ENCODE results near the gene ADGRF3.
A peak's percentile ranks its signal among the peaks of the same experiment; 100 is the strongest.

DNA sequence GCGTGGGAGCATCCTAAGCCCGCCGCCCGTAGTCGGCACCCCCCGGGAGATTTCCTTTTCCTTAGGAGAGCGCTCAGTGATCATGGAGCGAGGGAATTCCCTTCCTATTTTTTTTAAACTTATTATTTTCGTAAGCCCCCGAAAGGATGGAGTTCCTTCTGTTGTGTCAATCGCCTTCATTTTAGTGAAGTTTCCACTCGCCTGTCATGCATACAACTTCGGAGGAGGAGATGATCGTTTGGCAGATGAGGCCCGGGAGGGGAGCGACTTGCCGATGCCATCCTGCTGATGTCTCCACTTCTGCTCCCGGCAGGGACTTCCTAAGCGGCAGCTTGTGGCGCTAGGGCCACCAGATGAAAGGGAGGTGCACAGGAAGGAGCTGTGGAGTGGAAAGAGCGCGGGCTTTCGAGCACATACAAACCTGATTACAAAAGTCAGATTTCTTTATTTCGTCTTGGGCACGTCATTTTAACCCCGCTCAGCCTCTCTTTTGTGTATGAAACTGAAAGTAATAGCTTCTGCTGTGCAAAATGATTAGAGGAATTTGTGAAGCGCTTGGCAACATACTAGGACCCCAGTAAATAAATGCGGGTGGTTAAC lies at the start of gene ADGRF3:
- TF ChIP-seq CTCF (IDR thresholded peaks at IDR 0.05 in 2 of 3, conservative IDR thresholded peaks at IDR 0.05 in 1 of 3; ENCODE audit: control insufficient read depth in 2 of 3, extremely low read depth in 1 of 3, insufficient read depth in 1 of 3, low read depth in 3 of 3, low read length in 3 of 3): no peak
- TF ChIP-seq POU2F2 (IDR thresholded peaks at IDR 0.05; ENCODE audit: borderline replicate concordance, low read depth, low read length): no peak
- no peak for TF ChIP-seq DPF2 (IDR thresholded peaks at IDR 0.05)
- peak; percentile 10; the same call in 1 of the 2 replicates for TF ChIP-seq MXI1 (IDR thresholded peaks at IDR 0.05; ENCODE audit: low read depth, low read length)
- no peak for TF ChIP-seq ZBTB33 (IDR thresholded peaks at IDR 0.05)
- TF ChIP-seq, protein P1, sequence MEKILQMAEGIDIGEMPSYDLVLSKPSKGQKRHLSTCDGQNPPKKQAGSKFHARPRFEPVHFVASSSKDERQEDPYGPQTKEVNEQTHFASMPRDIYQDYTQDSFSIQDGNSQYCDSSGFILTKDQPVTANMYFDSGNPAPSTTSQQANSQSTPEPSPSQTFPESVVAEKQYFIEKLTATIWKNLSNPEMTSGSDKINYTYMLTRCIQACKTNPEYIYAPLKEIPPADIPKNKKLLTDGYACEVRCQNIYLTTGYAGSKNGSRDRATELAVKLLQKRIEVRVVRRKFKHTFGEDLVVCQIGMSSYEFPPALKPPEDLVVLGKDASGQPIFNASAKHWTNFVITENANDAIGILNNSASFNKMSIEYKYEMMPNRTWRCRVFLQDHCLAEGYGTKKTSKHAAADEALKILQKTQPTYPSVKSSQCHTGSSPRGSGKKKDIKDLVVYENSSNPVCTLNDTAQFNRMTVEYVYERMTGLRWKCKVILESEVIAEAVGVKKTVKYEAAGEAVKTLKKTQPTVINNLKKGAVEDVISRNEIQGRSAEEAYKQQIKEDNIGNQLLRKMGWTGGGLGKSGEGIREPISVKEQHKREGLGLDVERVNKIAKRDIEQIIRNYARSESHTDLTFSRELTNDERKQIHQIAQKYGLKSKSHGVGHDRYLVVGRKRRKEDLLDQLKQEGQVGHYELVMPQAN (conservative IDR thresholded peaks at IDR 0.05): no peak; the same call in 1 of the 2 replicates
- TF ChIP-seq, protein P2, sequence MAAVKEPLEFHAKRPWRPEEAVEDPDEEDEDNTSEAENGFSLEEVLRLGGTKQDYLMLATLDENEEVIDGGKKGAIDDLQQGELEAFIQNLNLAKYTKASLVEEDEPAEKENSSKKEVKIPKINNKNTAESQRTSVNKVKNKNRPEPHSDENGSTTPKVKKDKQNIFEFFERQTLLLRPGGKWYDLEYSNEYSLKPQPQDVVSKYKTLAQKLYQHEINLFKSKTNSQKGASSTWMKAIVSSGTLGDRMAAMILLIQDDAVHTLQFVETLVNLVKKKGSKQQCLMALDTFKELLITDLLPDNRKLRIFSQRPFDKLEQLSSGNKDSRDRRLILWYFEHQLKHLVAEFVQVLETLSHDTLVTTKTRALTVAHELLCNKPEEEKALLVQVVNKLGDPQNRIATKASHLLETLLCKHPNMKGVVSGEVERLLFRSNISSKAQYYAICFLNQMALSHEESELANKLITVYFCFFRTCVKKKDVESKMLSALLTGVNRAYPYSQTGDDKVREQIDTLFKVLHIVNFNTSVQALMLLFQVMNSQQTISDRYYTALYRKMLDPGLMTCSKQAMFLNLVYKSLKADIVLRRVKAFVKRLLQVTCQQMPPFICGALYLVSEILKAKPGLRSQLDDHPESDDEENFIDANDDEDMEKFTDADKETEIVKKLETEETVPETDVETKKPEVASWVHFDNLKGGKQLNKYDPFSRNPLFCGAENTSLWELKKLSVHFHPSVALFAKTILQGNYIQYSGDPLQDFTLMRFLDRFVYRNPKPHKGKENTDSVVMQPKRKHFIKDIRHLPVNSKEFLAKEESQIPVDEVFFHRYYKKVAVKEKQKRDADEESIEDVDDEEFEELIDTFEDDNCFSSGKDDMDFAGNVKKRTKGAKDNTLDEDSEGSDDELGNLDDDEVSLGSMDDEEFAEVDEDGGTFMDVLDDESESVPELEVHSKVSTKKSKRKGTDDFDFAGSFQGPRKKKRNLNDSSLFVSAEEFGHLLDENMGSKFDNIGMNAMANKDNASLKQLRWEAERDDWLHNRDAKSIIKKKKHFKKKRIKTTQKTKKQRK (IDR thresholded peaks at IDR 0.05; ENCODE audit: low read depth, low read length): no peak
- TF ChIP-seq PAX8 (IDR thresholded peaks at IDR 0.05): no peak
- TF ChIP-seq, protein P3, sequence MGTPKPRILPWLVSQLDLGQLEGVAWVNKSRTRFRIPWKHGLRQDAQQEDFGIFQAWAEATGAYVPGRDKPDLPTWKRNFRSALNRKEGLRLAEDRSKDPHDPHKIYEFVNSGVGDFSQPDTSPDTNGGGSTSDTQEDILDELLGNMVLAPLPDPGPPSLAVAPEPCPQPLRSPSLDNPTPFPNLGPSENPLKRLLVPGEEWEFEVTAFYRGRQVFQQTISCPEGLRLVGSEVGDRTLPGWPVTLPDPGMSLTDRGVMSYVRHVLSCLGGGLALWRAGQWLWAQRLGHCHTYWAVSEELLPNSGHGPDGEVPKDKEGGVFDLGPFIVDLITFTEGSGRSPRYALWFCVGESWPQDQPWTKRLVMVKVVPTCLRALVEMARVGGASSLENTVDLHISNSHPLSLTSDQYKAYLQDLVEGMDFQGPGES (IDR thresholded peaks at IDR 0.05): no peak
- TF ChIP-seq EZH2 (IDR thresholded peaks at IDR 0.05; ENCODE audit: borderline replicate concordance, control insufficient read depth, low read depth, low read length): no peak
- no peak for TF ChIP-seq CBX5 (IDR thresholded peaks at IDR 0.05; ENCODE audit: low read depth)
- TF ChIP-seq KDM1A (IDR thresholded peaks at IDR 0.05; ENCODE audit: borderline replicate concordance): no peak
- no peak for TF ChIP-seq POLR2A (IDR thresholded peaks at IDR 0.05; ENCODE audit: low read depth, low read length)

Data from GM12878 (cell line).